NT2/D1 (cell line): ENCODE measurements around the gene ELP4.

ENCODE experiments used
- SUZ12 ChIP-seq: IDR thresholded peaks from 2 replicates; pipeline ENCODE4 v1.6.1; 2011; ENCODE audit not compliant: insufficient read length, insufficient read depth; ENCODE audit errors: extremely low read depth
- ZNF274 ChIP-seq: IDR thresholded peaks from 2 replicates; pipeline ENCODE4 v1.6.1; 2011; ENCODE audit warnings: mild to moderate bottlenecking, low read depth, low read length

- TF ChIP-seq ZNF274 (no peak), SUZ12 (peak; percentile 12)
These were observed 296.1 kb downstream of the ELP4 start for GRCh38 chr11:31805629-31806185.
